Natural killer cell (primary cell): ENCODE data around the gene NCS1. TPM values are rescaled to one million over a fixed set of nuclear protein-coding genes. Genes with fewer than 3 reads are reported as not detected.

ENCODE experiments used
- ATAC-seq, 3 donors: fragments of 150-1000 bp in 2 of 3; fragments of 200-7000 bp in 1 of 3; cut with Tn5 transposase; 1 replicate in 1 of 3; 2 replicates in 2 of 3; pipeline ENCODE4 v1.10.0; 2021; ENCODE audit warnings: mild to moderate bottlenecking in 2 of 3, moderate library complexity in 2 of 3
- DNase-seq, 2 donors: peaks; one replicate each; pipeline versions ENCODE4 v3.0.0 to v3.0.0-alpha.2; 2013 to 2021; ENCODE audit warnings: mixed read lengths in 1 of 2
- H3K27ac ChIP-seq: one replicate; pipeline ENCODE4 v1.5.1; 2013; ENCODE audit warnings: mild to moderate bottlenecking, low read length
- H3K27me3 ChIP-seq: one replicate; pipeline ENCODE4 v1.6.1; 2013; ENCODE audit warnings: low read length; ENCODE audit not compliant: control insufficient read depth, insufficient read depth
- H3K36me3 ChIP-seq: one replicate; pipeline ENCODE4 v1.6.1; 2013; ENCODE audit warnings: low read length; ENCODE audit not compliant: control insufficient read depth, insufficient read depth
- H3K4me1 ChIP-seq: one replicate; pipeline ENCODE4 v1.6.1; 2013; ENCODE audit warnings: low read length; ENCODE audit not compliant: control insufficient read depth, insufficient read depth
- H3K4me3 ChIP-seq: one replicate; pipeline ENCODE4 v1.5.1; 2013; ENCODE audit warnings: low read length
- H3K9me3 ChIP-seq: one replicate; pipeline ENCODE4 v1.6.1; 2013; ENCODE audit warnings: low read length; ENCODE audit not compliant: control insufficient read depth, insufficient read depth
- H3K27ac Mint-ChIP-seq, 2 donors: one replicate each; pipeline ENCODE4 v1.8.0; 2022; ENCODE audit warnings: mild to moderate bottlenecking in 2 of 2, mixed read lengths in 2 of 2, moderate library complexity in 1 of 2
- H3K27me3 Mint-ChIP-seq, 2 donors: one replicate each; pipeline ENCODE4 v1.8.0; 2022; ENCODE audit warnings: low read depth in 2 of 2, mixed read lengths in 2 of 2
- H3K36me3 Mint-ChIP-seq: one replicate; pipeline ENCODE4 v1.8.0; 2022; ENCODE audit warnings: mixed read lengths
- H3K4me1 Mint-ChIP-seq, 2 donors: one replicate each; pipeline ENCODE4 v1.8.0; 2022; ENCODE audit warnings: mixed read lengths in 2 of 2
- H3K4me3 Mint-ChIP-seq: one replicate; pipeline ENCODE4 v1.8.0; 2022; ENCODE audit warnings: mild to moderate bottlenecking, moderate library complexity, mixed read lengths
- H3K9me3 Mint-ChIP-seq, 2 donors: one replicate each; pipeline ENCODE4 v1.8.0; 2022; ENCODE audit warnings: mixed read lengths in 2 of 2
- CTCF ChIP-seq: fragments of 200-600 bp; IDR thresholded peaks from one replicate; pipeline ENCODE4 v1.8.0; 2022; ENCODE audit warnings: antibody characterized with exemption
- WGBS: methylation state at CpG from one replicate; pipeline ENCODE4 v1.1.7; 2013; ENCODE audit warnings: missing lambda C conversion rate; ENCODE audit not compliant: insufficient coverage; 5-methylcytosine and 5-hydroxymethylcytosine counted together
- intact Hi-C: fragments of 100-400 bp; cut with micrococcal nuclease; formaldehyde crosslinking; loops from one replicate; pipeline ENCODE4 v1.14.2; 2022
- total RNA-seq, 4 donors: library from RNA; stranded (reverse); fragments of 120-200 nt in 1 of 4; gene quantifications; one replicate each; pipeline versions ENCODE4 v1.2.3 to v1.2.4, GENCODE V29; 2013 to 2022

NCS1 gene
- total RNA-seq, 3 donors from 2014 or later (not counting 1 experiment from before 2014, with no cell fraction given) = 1.4 to 2.4 (median 1.5) TPM

GRCh38 chr9:130157079-130157478, 15.1 kb upstream of the NCS1 start:
- Histone ChIP-seq H3K27me3 (no peaks in the 10 kb centered on the region), H3K4me3 (no peak overlapping the region), H3K9me3 (no peaks in the 10 kb centered on the region), H3K36me3 (no peaks in the 10 kb centered on the region), H3K4me1 (no peaks in the 10 kb centered on the region), H3K27ac (no peak overlapping the region)
- ATAC-seq (no peak), DNase-seq (no peak)
- TF ChIP-seq CTCF = no peak
- WGBS = 60% methylated on average over 7 of the region's 7 CpGs
- Mint-ChIP-seq H3K4me1 (no peaks in the 10 kb centered on the region), H3K27me3 (no peaks in the 10 kb centered on the region), H3K27ac (no peak overlapping the region), H3K36me3 (no peaks in the 10 kb centered on the region), H3K9me3 (no peaks in the 10 kb centered on the region), H3K4me3 (no peak overlapping the region)
- intact Hi-C loops = no loop called here

GRCh38 chr9:130158001-130158400, 14.2 kb upstream of the NCS1 start:
- ATAC-seq = no peak
- no peaks in the 10 kb centered on the region for H3K27me3 Mint-ChIP-seq
- Histone ChIP-seq H3K4me3 (no peak overlapping the region), H3K9me3 (no peaks in the 10 kb centered on the region), H3K36me3 (no peaks in the 10 kb centered on the region), H3K4me1 (no peaks in the 10 kb centered on the region), H3K27ac (no peak overlapping the region), H3K27me3 (no peaks in the 10 kb centered on the region)
- no peaks in the 10 kb centered on the region for H3K36me3 Mint-ChIP-seq
- TF ChIP-seq CTCF = no peak
- no peak overlapping the region for H3K27ac Mint-ChIP-seq
- DNase-seq = no peak
- no peaks in the 10 kb centered on the region for H3K4me1 Mint-ChIP-seq
- no peaks in the 10 kb centered on the region for H3K9me3 Mint-ChIP-seq
- intact Hi-C loops = no loop called here
- no peak overlapping the region for H3K4me3 Mint-ChIP-seq
- WGBS = 91% methylated on average over 8 of the region's 8 CpGs

- no peak for TF ChIP-seq CTCF
- H3K27ac Mint-ChIP-seq = no peak overlapping the region
- Histone ChIP-seq H3K27me3 (no peaks in the 10 kb centered on the region), H3K27ac (no peak overlapping the region), H3K4me1 (no peaks in the 10 kb centered on the region), H3K4me3 (no peak overlapping the region), H3K36me3 (no peaks in the 10 kb centered on the region), H3K9me3 (no peaks in the 10 kb centered on the region)
- DNase-seq = no peak
- ATAC-seq = no peak
- intact Hi-C loops = no loop called here
- H3K4me3 Mint-ChIP-seq = no peak overlapping the region
- peaks cover 0 to 1% of the 10 kb centered on the region in 2 donors for H3K27me3 Mint-ChIP-seq
- 84% methylated on average over 6 of the region's 8 CpGs for WGBS
- H3K4me1 Mint-ChIP-seq = peaks cover 0 to 2% of the 10 kb centered on the region in 2 donors
- H3K9me3 Mint-ChIP-seq = no peaks in the 10 kb centered on the region
- no peaks in the 10 kb centered on the region for H3K36me3 Mint-ChIP-seq
Measured at GRCh38 chr9:130159057-130159456, 13.1 kb upstream of the NCS1 start.

- intact Hi-C loops = no loop called here
- no peaks in the 10 kb centered on the region for H3K9me3 ChIP-seq
- no peaks in the 10 kb centered on the region for H3K4me1 ChIP-seq
- WGBS = 83% methylated on average over 10 of the region's 10 CpGs
- H3K4me3 ChIP-seq = no peak overlapping the region
- H3K27ac Mint-ChIP-seq = no peak overlapping the region
- no peak overlapping the region for H3K4me3 Mint-ChIP-seq
- H3K9me3 Mint-ChIP-seq = no peaks in the 10 kb centered on the region
- no peaks in the 10 kb centered on the region for H3K27me3 ChIP-seq
- no peak overlapping the region for H3K27ac ChIP-seq
- H3K27me3 Mint-ChIP-seq = peaks cover 0 to 3% of the 10 kb centered on the region in 2 donors
- H3K36me3 ChIP-seq = no peaks in the 10 kb centered on the region
- no peaks in the 10 kb centered on the region for H3K36me3 Mint-ChIP-seq
- TF ChIP-seq CTCF = no peak
- ATAC-seq (no peak), DNase-seq (no peak)
- H3K4me1 Mint-ChIP-seq = peaks cover 0 to 5% of the 10 kb centered on the region in 2 donors
Measured at GRCh38 chr9:130159915-130160670, 12.1 kb upstream of the NCS1 start.
